HG02852 (cell line): ENCODE measurements around the gene CASP8AP2.
"Not testable (repeated sequence)": the region's sequence is repeated elsewhere in the genome, so short reads cannot be mapped to it uniquely, and the experiment has no call there.

Experiments
- ATAC-seq: cut with Tn5 transposase; IDR thresholded peaks from one replicate; pipeline ENCODE4 v1.9.1; 2021; ENCODE audit warnings: mild to moderate bottlenecking, moderate library complexity; ENCODE audit not compliant: unreplicated experiment

The CASP8AP2 gene

GRCh38 chr6:89886378-89887120, 56.9 kb downstream of the CASP8AP2 start:
- no peak for ATAC-seq

GRCh38 chr6:89887452-89888137, 57.9 kb downstream of the CASP8AP2 start:
- ATAC-seq, result no peak

- ATAC-seq, result no peak
Measured at GRCh38 chr6:89888138-89888514, 58.4 kb downstream of the CASP8AP2 start.

GRCh38 chr6:89888871-89889270, 59.2 kb downstream of the CASP8AP2 start:
- no peak for ATAC-seq

DNA sequence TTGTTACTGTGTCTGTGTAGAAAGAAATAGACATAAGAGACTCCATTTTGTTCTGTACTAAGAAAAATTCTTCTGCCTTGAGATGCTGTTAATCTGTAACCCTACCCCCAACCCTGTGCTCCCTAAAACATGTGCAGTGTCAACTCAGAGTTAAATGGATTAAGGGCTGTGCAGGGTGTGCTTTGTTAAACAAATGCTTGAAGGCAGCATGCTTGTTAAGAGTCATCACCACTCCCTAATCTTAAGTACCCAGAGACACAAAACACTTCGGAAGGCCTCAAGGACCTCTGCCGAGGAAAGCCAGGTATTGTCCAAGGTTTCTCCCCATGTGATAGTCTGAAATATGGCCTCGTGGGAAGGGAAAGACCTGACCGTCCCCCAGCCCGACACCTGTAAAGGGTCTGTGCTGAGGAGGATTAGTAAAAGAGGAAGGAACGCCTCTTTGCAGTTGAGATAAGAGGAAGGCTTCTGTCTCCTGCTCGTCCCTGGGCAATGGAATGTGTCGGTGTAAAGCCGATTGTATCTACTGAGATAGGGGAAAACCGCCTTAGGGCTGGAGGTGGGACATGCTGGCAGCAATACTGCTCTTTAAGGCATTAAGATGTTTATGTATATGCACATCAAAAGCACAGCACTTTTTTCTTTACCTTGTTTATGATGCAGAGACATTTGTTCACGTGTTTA, 61.3 kb downstream of the CASP8AP2 start:
- ATAC-seq, result not testable (repeated sequence)

DNA sequence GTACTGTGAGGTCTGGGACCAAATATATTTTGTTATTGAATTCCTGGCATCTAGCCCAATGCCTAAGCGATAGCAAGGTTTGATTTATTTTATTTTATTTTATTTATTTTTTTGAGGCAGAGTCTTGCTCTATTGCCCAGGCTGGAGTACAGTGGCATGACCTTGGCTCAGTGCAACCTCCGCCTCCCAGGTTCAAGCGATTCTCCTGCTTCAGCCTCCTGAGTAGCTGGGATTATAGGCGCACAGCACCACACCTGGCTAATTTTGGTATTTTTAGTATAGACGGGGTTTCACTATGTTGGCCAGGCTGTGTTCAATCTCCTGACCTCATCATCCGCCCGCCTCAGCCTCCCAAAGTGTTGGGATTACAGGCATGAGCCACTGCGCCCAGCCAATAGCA, 62.9 kb downstream of the CASP8AP2 start:
- not testable (repeated sequence) for ATAC-seq

GRCh38 chr6:89894169-89894568, 64.5 kb downstream of the CASP8AP2 start, which contains the start of gene GJA10:
TSS of gene GJA10 (plus strand) at chr6:89894469. CDS start at chr6:89894469, 0 bp downstream.
- ATAC-seq, result no peak

- no peak for ATAC-seq
Measured at GRCh38 chr6:89895276-89895874, 65.7 kb downstream of the CASP8AP2 start.

DNA sequence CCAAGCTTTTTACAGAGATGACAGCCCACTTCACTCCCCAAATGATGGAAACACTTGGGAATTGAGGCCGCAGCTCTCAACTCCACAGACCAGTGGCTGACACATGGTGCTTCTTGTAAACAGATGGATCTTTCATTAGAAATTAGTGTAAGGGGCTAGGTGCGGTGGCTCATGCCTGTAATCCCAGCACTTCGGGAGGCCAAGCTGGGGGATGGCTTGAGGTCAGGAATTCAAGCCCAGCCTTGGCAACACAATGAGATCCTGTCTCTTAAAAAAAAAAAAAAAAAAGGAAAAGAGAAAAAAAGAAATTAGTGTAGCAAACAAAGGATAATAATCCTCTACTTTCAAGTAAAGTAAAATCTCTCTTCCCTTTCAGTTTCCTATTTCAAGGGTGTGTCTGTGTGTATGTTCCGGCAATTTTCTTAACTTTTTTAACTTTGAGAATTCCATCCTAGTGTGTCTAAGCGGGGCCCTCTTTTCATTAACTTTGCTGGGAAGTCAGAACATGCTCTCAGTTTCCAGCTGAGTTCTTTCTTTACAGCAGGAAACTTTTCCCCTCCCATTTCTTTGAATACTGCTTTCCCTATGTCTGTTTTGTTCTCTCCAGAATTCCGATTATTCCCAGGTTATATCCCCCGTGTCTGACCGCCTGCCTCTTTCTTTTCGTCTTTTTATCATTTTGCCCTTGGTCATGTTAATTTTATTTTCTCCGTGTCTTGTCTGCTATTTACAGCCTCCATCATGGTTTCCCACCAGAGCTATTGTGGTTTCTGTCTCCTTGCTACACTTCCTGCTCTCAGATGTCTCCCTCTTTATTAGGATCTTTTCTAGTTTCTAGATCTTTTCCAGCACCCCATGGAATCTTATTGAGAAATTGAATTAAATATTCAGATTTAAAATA, 80.6 kb downstream of the CASP8AP2 start:
- ATAC-seq, result not testable (repeated sequence)

DNA sequence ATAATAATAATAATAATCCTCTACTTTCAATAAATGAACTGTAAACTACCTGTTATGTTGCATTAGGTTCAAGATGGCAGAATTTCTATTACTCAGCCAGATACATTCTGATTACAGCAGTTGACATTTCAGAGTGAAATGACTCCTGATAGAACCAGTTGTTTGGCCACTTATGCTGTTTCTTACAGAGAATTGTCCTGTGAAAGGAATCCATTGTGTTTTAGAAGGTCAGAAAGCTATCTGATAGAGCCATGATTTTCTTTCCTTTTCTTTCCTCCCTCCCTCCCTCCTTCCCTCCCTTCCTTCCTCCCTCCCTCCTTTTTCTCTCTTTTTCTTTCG, 81.2 kb downstream of the CASP8AP2 start:
- no peak for ATAC-seq

GRCh38 chr6:89916136-89916920, 86.6 kb downstream of the CASP8AP2 start:
- no peak for ATAC-seq

- ATAC-seq, result no peak
Measured at GRCh38 chr6:89917216-89917615, 87.5 kb downstream of the CASP8AP2 start.

DNA sequence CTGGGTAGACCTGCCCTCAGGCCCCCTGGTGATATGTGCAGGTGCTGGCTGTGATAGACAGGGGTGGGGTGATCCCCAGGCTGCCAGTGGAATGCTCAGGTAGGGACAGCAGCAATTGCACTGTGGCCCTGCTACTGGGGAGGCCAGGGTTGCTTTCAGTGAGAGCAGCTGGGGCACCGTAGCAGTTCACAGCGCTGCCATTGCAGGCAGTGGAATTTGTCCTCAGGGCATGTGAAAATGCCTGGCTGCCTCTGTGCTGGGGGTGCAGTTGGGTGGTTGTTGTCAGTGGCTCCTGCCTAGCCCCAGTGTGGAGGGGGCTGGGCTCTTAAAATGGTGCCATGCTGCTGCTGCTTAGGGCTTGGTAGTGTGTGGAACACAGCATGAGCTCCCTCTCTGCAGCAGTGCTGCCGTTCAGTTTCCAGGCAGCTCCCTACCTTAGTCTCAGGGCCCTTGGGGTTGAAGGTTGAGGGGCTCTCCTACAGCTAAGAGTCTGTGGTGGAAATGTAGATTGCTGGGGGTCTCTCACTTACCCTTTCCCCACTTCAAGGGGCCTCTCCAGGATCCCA, 88.2 kb downstream of the CASP8AP2 start:
- ATAC-seq, result no peak
